WTC11 (cell line): ENCODE data around the gene GSTO1.

Experiments used
- CTCF ChIP-seq: fragments of 200-600 bp; IDR thresholded peaks from 2 replicates; pipeline ENCODE4 v1.8.0; 2022; ENCODE audit warnings: antibody characterized with exemption
- USF2 ChIP-seq: sonication (generic); formaldehyde crosslinking; IDR thresholded peaks from 2 replicates; pipeline ENCODE4 v1.8.1; 2023; ENCODE audit warnings: mild to moderate bottlenecking, missing genetic modification reagents, moderate library complexity

GRCh38 chr10:104304927-104305326, 50.2 kb downstream of the GSTO1 start:
- no peak for TF ChIP-seq USF2 (CRISPR knock-in tag)
- no peak for TF ChIP-seq CTCF
